Anterior cingulate cortex (tissue), 58 donors: ENCODE measurements around the gene SLC6A5.
"Not testable (repeated sequence)": the region's sequence is repeated elsewhere in the genome, so short reads cannot be mapped to it uniquely, and the experiment has no call there.

Experiments
- DNase-seq, 58 donors: peaks; one replicate each; lab custom pipeline; 2025; lab: John Stamatoyannopoulos, UW

Gene SLC6A5

DNA sequence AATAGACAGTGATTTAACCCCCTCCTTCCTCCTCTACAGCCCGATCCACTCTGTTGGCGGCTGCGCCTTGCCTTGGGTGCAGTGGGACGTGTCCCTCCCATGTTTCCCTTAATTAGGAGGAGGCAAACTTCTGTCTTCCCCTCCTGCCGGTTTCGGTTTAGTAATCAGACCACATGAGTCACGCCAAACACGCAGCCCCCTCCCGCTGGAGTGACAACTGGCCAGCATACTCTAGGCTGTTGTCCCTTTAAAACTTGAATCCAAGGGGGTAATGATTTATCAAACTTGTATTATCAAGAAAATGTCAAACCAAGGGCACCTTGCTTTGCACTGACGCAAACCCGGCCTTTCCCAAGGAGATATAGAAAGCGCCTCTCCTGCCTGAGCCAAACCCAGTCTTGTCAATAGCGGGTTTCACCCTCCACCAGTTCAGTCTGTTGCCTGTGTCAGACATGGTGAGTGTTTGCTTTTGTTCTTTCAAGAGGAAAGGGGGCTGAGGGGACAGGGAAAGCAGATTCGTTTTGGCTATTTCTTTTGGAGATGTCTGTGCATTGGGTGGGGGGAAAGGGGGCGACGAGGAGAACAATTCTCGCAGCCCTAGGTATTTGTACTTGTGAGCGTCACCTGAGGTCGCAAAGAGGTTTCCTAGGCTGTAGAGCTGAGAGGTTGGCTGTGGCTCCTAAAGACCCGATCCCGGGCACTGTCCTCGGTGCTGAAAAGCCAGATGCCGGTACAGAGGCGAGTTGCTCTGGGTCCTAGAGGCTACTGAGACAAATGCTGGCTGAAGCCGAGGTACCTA, at the start of gene SLC6A5:
Gene SLC6A5, plus strand, starts transcription at position 388 of the 799 bp plus-strand sequence. Its CDS starts 65 bp downstream, at position 453.
- peak in 3 of 58 donors; percentile 1 to 7 (median 7) for DNase-seq

DNA sequence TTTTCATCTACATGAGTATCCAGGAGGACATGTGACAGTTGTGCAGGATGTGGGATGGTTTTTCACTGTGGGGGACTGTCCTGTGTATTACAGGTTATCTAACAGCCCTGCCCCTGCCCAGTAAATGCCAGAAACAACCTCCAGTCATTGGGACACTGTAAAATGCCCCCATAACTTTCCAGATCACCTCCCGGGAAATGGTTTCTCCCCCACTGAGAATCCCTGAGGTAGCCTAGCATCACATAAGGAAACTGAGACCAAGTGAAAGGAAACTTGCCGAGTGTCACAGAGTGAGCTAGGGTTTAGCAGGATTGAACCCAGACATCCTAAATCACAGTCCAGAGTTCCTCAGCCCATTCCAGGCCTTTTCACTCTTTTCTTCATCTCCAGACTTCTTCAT, 48.3 kb upstream of the SLC6A5 start:
- no peak for DNase-seq

DNA sequence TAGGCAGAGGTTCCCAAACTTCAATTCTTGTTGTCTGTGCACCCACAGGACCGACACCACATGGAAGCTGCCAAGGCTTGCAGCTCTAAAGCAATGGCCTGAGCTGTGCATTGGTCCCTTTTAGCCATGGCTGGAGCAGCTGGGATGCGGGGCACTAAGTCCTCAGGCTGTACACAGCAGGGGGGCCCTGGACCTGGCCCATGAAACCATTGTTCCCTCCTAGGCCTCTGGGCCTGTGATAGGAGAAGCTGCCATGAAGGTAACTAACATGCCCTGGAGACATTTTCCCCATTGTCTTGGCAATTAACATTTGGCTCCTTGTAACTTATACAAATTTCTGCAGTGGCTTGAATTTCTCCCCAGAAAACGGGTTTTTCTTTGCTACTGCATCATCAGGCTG, 43.6 kb upstream of the SLC6A5 start:
- no peak for DNase-seq

DNA sequence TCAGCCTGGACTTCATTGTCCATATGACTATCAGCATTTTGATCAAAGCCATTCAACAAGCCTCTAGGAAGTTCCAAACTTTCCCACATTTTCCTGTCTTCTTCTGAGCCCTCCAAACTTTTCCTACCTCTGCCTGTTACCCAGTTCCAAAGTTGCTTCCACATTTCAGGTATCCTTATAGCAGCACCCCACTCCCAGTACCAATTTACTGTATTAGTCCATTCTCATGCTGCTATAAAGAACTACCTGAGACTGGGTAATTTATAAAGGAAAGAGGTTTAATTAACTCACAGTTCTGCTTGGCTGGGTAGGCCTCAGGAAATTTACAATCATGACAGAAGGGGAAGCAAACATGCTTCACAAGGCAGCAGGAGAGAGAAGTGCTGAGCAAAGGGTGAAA, 43.0 kb upstream of the SLC6A5 start:
- DNase-seq: not testable (repeated sequence)

DNA sequence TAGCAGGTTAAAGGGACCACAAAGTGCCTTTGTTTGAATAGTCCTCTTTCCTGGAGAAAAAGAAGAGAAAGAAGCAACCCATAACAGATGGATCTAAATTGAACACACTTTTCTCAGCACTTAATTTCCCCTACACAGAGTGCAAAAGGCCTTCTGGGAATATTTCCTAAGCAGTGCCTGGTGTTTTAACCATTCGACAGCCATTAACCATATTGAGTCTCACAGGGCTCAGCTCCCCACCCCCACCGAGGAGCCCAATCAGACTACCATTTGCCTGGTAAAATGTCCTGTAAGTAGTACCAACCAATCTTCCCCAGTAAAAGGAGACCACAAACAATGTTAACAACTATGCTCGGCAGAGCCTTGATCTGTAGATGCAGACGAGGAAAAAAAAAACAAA, 40.7 kb upstream of the SLC6A5 start:
- DNase-seq: peak in 2 of 58 donors; percentile 5 to 12

DNA sequence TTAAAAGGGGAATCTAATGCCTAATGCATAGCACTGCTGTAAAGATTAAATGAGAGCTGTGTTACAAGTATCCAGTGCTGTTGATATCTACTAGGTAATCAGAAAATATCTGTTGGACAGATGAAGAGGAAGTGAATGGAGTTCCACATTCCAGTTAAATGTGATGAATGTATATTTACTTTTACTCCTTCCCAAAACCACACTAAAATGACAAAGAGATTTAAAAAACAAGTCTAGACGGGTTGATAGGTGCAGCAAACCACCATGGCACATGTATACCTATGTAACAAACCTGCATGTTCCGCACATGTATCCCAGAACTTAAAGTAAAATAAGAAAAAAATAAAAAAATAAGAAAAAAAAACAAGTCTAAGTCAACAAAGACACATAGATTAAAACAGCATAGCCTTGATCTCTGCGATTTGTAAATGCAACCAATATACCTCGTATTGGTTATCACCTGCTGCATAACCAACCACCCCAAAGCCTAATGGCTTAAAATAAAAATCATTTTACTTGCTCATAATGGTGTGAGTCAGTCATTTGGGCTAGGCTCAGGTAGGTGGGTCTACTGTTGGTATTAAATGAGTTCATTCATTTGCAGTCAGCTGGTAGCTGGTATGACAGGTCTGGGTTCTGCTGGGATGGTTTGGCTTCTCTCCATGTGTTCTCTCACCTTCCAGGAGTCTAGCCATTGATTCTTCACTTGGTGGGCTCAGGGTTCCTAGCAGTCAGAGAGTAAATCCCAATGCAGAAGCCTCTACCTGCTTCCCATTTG, 39.7 kb upstream of the SLC6A5 start:
- DNase-seq: no peak

DNA sequence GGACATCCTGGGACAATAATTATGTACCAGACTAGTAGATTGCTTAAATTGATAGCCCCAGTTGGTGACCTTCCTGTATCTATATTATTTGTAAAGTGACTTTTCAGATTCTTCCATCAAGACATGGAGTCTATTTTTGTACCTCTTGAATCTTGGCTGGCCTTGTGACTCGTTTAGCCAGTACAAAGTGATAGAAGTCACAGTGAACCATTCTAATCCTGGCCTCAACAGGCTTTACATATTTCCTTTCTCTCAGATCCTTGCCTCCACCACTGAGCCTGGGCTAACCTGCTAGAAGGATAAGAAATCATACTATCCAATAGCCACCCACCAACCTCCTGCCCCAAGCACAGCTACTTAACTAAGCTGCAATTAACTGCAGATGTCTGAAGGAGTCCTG, 37.5 kb upstream of the SLC6A5 start:
- no peak for DNase-seq

DNA sequence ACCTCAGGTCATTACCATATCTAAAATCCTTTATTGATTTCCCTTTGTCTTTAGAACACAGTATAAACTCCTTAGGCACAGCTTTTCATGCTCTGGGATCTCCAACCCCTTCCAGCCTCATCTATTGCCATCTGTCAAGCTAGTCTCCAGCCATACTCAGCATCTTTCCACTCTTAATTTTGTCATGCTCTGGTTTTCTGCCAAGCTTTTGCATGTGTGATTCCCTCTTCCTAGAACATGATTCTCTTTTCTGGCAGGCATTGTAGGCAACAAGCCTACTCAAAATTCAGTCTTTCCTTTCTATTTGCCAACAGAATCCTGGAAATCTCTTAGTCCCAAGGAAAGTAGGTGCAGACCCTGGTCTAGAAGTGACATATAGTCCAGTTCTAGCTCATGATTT, 35.5 kb upstream of the SLC6A5 start:
- peak in 10 of 58 donors; percentile 2 to 69 (median 6) for DNase-seq

DNA sequence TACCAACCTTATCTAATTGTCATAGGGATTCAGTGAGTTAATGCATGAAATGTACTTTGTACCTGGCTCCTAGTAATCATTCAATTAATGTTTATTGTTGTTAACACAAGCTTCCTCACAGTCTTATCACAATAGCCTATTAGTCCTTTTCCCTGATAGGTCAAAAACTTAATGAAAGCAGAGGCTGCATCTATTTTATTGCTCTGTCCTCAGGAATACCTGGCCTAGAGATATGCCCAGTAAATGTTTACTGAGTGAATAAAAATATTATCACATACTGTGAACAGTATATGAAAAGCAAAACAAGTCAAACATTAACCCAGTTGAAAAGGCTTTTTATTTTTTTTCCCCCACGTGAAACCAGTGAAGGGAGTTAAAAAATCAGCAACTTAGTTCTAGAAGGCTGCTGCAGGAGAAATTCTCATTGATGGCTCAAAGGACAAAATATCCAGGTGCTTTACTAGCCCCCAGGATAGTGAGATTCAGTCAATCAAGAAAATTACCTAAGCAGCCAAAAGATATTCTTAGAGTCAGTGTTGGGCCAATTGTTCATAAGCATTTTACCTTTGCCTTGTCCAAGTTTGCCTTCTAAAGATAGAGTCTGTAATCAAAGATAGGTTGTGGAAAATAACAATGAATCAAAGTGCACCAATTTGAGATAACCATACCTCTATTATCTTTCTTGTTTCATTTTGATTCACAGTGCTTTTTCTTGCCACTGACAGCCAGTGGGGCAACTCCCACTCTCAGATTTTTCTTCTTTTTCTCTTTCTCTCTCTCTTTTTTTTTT, 34.4 kb upstream of the SLC6A5 start:
- no peak for DNase-seq

DNA sequence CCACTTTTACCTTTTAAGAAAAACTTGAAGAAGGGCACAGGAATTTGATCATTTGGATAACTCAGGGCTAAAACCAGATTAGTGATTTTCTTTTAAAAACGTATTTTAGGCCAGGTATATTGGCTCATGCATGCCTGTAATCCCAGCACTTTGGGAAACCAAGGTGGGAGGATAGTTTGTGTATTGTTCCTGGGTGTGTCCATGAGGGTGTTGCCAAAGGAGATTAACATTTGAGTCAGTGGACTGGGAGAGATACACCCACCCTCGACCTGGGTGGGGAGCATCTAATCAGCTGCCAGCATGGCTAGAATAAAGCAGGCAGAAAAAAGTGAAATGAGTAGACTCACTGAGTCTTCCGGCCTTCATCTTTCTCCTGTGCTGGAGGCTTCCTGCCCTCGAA, 33.3 kb upstream of the SLC6A5 start:
- DNase-seq: not testable (repeated sequence)

DNA sequence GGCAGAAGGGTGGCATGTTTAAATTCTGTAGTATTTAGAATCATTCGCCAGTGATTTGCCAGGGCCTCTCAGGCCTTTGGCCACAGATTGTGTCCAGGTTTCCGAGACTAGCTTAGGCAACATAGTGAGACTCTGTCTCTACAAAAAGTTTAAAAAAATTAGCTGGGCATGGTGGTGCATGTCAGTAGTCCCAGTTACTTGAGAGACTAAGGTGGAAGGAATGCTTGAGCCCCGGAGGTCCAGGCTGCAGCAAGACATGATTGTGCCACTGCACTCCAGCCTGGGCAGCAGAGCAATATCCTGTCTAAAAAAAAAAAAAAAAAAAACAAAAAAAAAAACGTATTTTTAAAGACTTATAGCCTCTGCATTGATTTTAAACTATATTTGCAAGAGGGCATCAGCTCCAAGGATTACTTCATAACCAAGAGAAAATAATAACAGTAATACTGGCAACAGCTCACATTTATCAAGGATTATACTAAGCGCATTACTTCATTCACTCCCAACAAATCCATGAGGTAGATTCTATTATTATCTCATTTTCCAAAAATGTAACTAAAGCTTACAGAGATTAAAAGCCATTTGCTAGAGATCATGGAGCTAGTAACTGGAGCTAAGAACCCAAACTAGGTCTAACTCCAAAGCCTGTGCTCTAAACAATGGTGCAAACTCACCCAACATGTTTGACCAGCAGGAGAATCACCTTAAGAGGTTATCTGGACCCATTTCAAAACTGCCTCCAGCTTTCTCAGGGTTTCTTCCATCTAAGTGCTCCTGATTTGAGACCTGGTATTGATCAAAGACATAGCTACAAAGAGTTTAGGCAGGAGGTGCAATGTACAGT, 32.6 kb upstream of the SLC6A5 start:
- DNase-seq: no peak

DNA sequence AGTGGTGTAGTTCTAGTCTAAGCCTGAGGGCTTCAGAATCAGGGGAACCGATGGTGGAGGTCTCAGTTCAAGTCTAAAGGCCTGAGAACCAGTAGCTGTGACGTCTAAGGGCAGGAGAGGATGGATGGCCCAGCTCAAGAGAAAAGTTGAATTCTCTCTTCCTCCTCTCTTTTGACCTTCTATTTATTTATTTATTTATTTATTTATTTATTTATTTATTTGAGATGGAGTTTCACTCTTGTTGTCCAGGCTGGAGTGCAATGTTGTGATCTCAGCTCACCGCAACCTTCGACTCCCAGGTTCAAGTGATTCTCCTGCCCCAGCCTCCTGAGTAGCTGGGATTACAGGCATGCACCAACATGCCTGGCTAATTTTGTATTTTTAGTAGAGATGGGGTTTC, 19.7 kb upstream of the SLC6A5 start:
- not testable (repeated sequence) for DNase-seq

DNA sequence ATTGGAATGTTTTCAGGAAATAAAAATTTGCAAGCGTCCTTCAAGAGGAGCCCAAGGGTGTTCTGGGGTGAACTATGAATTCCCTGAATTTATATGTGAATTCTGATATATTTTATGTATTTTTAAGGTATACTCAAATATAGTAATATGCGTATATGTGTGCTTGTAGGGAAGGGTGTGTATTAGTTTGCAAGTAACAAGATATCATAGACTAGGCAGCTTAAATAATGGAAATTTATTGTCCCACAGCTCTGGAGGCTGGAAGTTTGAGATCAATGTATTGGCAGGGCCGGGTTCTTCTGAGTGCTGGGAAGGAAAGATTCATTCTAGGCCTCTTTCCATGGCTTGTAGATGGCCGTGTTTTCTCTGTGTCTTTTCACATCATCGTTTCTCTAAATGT, 16.2 kb upstream of the SLC6A5 start:
- DNase-seq: no peak

DNA sequence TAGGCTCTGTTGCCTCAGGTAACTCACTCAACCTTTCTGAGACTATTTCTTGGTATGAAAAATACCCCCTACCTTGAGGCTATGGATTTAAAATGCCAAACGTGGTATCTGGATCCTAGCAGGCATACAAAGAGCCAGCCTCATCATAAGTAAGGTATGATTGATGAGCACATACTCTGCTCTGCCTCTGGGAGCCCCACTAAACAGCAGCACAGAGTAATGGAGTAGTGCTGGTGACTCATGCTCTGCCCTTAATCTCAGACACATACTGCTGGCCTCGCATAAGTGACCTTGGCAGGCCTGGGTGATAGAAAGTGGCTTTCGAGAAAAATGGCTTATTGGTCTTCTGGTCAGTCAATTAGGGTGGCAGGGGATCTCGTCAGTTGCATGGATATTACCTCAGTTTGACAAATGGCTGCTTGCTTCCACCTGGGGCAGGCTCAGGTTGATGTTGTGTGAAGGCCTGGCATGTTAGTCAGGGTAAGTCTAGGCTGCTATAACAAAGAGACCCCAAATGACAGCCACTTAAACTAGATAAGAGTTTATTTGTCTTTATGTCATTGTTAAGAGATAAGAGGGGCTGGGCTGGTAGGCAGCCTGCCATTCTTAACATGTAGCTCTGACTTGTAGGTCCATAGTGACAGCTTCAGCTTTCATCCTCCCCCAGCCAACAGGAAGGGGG, 15.2 kb upstream of the SLC6A5 start:
- DNase-seq: no peak

DNA sequence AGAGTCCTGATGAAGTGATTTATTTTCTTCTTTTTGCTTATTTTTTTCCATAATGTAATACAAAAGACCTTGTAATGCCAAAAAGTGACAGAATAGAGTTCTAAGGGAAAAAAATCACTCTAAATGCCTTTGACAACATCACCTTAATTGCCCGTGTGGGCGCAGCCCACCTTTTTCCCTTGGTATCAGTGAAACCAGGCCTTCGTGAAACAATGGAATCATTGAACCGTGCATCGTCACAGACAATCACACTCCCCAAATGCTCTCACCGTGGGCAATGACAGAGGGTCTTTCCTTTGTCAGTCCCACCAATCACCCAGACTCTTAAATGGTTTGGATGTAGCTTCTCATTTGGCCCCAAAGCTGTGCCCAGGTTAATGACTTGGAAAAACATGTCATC, 9.6 kb upstream of the SLC6A5 start:
- peak in 1 of 58 donors; percentile 3 for DNase-seq

DNA sequence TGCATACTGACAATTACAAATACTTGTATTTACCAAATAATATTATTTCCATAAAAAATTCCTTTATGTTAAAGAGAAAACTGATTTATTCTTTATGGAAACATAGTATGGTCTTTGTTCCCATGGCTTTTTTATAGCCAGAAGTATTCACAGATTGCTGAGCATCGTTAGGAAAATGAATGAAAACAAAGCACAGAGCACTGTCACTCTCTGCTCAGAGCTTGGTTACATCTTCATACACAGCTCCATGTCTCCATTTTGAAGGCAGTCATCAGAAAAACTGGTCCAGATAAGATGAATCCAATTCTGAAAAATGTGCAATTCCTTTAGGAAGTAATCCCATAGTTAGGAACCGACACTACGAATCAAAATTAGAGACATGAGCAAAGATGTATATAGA, 9.0 kb upstream of the SLC6A5 start:
- DNase-seq: no peak

DNA sequence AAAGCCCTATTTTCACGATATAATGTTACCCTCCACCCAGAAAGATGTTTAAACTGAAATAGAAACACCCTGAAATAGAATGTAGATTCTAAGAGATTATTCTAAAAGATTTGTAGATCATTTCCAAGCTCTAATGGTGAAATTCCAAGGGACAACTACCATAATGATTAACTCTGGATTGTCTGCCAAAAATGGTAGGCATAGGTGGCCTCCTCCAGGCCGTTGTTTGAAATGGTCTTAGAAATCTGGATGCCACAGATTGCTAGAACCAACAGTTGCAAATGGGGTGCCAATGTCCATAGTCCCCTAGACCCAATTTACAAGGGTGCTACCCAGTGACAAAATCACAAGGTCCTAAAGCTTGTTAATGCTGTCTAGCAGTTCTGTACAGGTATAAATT, 6.7 kb upstream of the SLC6A5 start:
- DNase-seq: no peak

DNA sequence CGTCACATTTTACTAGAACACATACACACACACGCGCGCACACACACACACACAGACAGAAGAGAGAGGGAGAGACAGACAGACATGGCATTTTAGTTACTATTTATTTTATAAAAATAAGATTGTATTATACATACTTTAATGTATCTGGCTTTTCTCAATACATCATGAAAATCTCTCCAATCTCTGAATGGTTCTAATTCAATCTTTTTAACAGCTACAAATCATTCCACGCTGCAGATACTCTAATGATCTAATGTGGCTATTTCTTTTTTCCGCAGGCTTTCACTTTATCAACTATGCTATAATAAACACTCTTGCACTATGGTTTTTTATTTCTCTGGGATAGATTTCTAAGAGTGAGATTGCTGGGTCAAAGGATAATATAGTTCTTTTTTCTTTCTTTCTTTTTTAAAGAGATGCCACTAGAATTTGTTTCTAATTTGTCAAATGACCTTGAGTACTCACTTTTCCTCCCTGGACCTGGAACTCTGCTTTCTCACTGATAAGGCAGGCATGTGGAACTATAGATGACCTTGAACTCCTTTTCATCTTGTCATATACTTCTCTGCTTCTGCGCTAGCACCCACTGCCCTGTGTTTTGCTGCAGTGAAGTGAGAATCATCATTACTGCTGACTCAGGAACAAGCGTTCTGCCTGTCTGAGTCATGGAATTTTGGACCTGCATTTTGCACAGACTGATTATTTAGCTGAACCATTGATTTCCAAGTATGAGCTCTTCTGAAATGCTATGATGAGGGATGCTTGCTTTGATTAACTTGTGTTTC, 4.9 kb upstream of the SLC6A5 start:
- DNase-seq: no peak

DNA sequence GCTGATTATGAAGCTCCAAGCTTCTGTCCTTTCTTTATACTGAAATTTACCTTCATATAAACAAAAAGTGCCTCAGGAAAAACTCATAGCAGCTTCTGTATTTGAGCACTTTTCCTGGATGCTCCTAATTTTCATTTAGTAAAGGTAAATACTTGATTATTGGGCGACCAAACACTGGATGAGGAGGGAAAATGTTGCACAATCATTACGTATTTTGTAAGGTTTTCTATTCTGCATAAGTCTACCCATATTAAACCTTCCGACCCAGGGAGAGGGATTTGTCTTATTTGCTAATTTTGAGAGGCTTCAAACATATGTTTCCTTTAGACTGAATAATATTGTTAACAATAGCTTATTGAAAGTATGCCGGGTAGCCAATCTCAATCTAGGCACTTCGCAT, 4.3 kb upstream of the SLC6A5 start:
- DNase-seq: no peak
